ENCODE measurements around the gene MT1E. TPM values are rescaled to one million over a fixed set of nuclear protein-coding genes. Genes with fewer than 3 reads are reported as not detected.

Gene MT1E
- total RNA-seq, 4 donors from 2014 or later, result 53.9 to 2,225 (median 195) TPM

DNA sequence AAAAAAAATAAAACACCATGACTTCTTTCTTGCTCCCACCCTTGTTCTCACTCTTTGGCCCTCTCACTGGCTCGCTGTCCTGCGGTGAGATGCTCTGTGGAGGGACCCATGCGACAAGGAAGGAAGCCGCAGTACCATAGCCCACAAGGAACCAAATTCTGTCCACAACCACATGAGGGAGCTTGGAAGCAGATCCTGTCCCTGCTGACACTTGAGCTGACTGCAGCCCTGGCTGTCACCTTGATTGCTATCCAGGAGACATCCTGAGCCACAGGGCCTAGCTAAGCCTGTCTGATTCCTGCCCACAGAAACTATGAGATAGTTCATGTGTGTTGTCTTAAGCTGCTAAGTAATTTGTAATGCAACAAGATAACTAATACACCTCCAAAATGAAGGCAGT, 22.0 kb upstream of the MT1E start:
- H3K36me3 ChIP-seq, result no peaks in the 10 kb centered on the region
- H3K4me1 ChIP-seq, result peaks cover 0 to 6% (median 1%) of the 10 kb centered on the region in 4 donors
- H3K9me3 ChIP-seq, result no peaks in the 10 kb centered on the region
- TF ChIP-seq, protein P1, sequence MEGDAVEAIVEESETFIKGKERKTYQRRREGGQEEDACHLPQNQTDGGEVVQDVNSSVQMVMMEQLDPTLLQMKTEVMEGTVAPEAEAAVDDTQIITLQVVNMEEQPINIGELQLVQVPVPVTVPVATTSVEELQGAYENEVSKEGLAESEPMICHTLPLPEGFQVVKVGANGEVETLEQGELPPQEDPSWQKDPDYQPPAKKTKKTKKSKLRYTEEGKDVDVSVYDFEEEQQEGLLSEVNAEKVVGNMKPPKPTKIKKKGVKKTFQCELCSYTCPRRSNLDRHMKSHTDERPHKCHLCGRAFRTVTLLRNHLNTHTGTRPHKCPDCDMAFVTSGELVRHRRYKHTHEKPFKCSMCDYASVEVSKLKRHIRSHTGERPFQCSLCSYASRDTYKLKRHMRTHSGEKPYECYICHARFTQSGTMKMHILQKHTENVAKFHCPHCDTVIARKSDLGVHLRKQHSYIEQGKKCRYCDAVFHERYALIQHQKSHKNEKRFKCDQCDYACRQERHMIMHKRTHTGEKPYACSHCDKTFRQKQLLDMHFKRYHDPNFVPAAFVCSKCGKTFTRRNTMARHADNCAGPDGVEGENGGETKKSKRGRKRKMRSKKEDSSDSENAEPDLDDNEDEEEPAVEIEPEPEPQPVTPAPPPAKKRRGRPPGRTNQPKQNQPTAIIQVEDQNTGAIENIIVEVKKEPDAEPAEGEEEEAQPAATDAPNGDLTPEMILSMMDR (IDR thresholded peaks at IDR 0.05), result peak in 5 of 6 experiments; percentile 14 to 69 (median 60)
- TF ChIP-seq POLR2A (IDR thresholded peaks at IDR 0.05), result no peak
- no peaks in the 10 kb centered on the region for H3K27me3 ChIP-seq
- no peak overlapping the region for H3K27ac ChIP-seq
- DNase-seq, result peak in 1 of 3 donors; percentile 71
- no peak overlapping the region for H3K4me3 ChIP-seq

GRCh38 chr16:56604966-56605365, 20.6 kb upstream of the MT1E start:
- Histone ChIP-seq H3K36me3 (no peaks in the 10 kb centered on the region), H3K4me1 (peaks cover 0 to 7% (median 4%) of the 10 kb centered on the region in 4 donors), H3K4me3 (no peak overlapping the region), H3K9me3 (no peaks in the 10 kb centered on the region), H3K27me3 (no peaks in the 10 kb centered on the region), H3K27ac (peak overlapping the region in 1 of 4 donors; percentile 93)
- no peak for DNase-seq
- no peak for TF ChIP-seq POLR2A (IDR thresholded peaks at IDR 0.05)
- TF ChIP-seq, protein P1 (IDR thresholded peaks at IDR 0.05), result no peak

GRCh38 chr16:56605475-56605874, 20.1 kb upstream of the MT1E start:
- H3K4me3 ChIP-seq, result no peak overlapping the region
- peaks cover 0 to 12% (median 6%) of the 10 kb centered on the region in 4 donors for H3K4me1 ChIP-seq
- H3K9me3 ChIP-seq, result no peaks in the 10 kb centered on the region
- no peaks in the 10 kb centered on the region for H3K27me3 ChIP-seq
- no peak for DNase-seq
- peak overlapping the region; percentile 75 to 93 (median 84) for H3K27ac ChIP-seq
- TF ChIP-seq, protein P1 (IDR thresholded peaks at IDR 0.05), result no peak
- TF ChIP-seq POLR2A (IDR thresholded peaks at IDR 0.05), result no peak
- H3K36me3 ChIP-seq, result no peaks in the 10 kb centered on the region

- DNase-seq, result peak in 1 of 3 donors; percentile 62
- Histone ChIP-seq H3K4me1 (peaks cover 0 to 14% (median 7%) of the 10 kb centered on the region in 4 donors), H3K9me3 (no peaks in the 10 kb centered on the region), H3K36me3 (no peaks in the 10 kb centered on the region), H3K27ac (peak overlapping the region; percentile 75 to 93 (median 84)), H3K27me3 (no peaks in the 10 kb centered on the region), H3K4me3 (no peak overlapping the region)
- TF ChIP-seq POLR2A (IDR thresholded peaks at IDR 0.05), result no peak
- TF ChIP-seq, protein P1 (IDR thresholded peaks at IDR 0.05), result no peak
Observed at GRCh38 chr16:56606071-56606475, 19.5 kb upstream of the MT1E start.

GRCh38 chr16:56606476-56607108, 19.0 kb upstream of the MT1E start:
- Histone ChIP-seq H3K27ac (peak overlapping the region; percentile 75 to 93 (median 84)), H3K4me1 (peaks cover 0 to 14% (median 7%) of the 10 kb centered on the region in 4 donors), H3K27me3 (no peaks in the 10 kb centered on the region), H3K9me3 (no peaks in the 10 kb centered on the region), H3K4me3 (no peak overlapping the region), H3K36me3 (no peaks in the 10 kb centered on the region)
- peak in 2 of 3 donors; percentile 52 to 58 for DNase-seq
- no peak for TF ChIP-seq POLR2A (IDR thresholded peaks at IDR 0.05)
- TF ChIP-seq, protein P1 (IDR thresholded peaks at IDR 0.05), result no peak

Data from Peyer's patch (tissue), 4 donors.